GM20000 (cell line): Measurements from ENCODE around the gene CHRNA4.

ENCODE experiments used
- DNase-seq: peaks from one replicate; pipeline ENCODE4 v3.0.0; 2012; ENCODE audit warnings: low spot score
- CTCF ChIP-seq: IDR thresholded peaks from 2 replicates; pipeline ENCODE4 v1.5.1; 2012; ENCODE audit warnings: mild to moderate bottlenecking, control low read depth; ENCODE audit errors: extremely low read depth, missing control alignments

CHRNA4 gene

GRCh38 chr20:63305393-63305792, 55.8 kb downstream of the CHRNA4 start:
- DNase-seq, result no peak
- TF ChIP-seq CTCF, result no peak

- TF ChIP-seq CTCF, result no peak
- no peak for DNase-seq
Measured at GRCh38 chr20:63303095-63303666, 58.0 kb downstream of the CHRNA4 start.

GRCh38 chr20:63301671-63302070, 59.5 kb downstream of the CHRNA4 start:
- TF ChIP-seq CTCF, result no peak
- no peak for DNase-seq

- DNase-seq, result no peak
- no peak for TF ChIP-seq CTCF
Measured at GRCh38 chr20:63298731-63299312, 62.3 kb downstream of the CHRNA4 start.

- no peak for DNase-seq
- no peak for TF ChIP-seq CTCF
Measured at GRCh38 chr20:63297796-63298572, 63.2 kb downstream of the CHRNA4 start.

GRCh38 chr20:63297371-63297781, 63.8 kb downstream of the CHRNA4 start:
- no peak for DNase-seq
- no peak for TF ChIP-seq CTCF
